ENCODE results near the gene SPATA9. TPM values are rescaled to one million over a fixed set of nuclear protein-coding genes. Genes with fewer than 3 reads are reported as not detected.
A peak's percentile ranks its signal among the peaks of the same experiment; 100 is the strongest.

Gene SPATA9
- total and polyA plus RNA-seq, 9 of the 15 experiments (the other 6 are each of a cell fraction or from before 2014, with no cell fraction given): 0.16 to 5.5 (median 0.39) TPM; not detected in 3

DNA sequence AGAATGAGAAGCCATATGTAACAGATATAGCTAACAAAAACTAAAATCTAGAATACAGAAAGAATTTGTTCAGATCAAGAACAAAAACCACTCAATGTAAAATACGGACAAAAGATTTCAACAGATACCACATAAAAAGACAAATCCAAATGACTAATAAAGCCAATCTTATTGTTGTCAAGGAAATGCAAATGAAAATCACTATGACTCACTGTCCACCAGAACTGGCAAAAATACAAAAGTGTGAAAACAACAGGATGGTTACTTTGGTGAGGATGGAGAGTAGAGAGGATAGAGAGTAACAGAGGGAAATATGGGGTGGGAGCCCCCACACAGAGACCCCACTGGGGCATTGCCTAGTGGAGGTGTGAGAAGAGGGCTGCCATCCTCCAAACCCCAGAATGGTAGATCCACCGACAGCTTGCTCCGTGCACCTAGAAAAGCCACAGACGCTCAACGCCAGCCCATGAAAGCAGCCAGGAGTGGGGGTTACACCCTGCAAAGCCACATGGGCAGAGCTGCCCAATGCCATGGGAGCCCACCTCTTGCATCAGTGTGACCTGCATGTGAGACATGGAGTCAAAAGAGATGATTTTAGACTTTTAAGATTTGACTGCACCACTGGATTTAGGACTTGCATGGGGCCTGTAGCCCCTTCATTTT lies 33.1 kb upstream of the SPATA9 start:
- Histone ChIP-seq H3K9me3 (replicated peaks; ENCODE audit: control insufficient read depth, insufficient read depth, low read depth, low read length) (no peaks in the 10 kb centered on the region), H4K20me1 (replicated peaks; ENCODE audit: control insufficient read depth, insufficient read depth, low read length) (no peaks in the 10 kb centered on the region), H3K4me1 (replicated peaks in 1 of 2; ENCODE audit: control insufficient read depth in 2 of 2, insufficient read depth in 2 of 2, low read length in 2 of 2) (peaks cover 27 to 61% of the 10 kb centered on the region in 2 experiments), H3K36me3 (ENCODE audit: control insufficient read depth, insufficient read depth, low read length) (no peaks in the 10 kb centered on the region), H3K79me2 (ENCODE audit: control insufficient read depth, insufficient read depth, low read length) (peaks cover 16% of the 10 kb centered on the region; the same call in 2 of the 3 replicates), H3K9me1 (ENCODE audit: control insufficient read depth, insufficient read depth, low read length) (no peaks in the 10 kb centered on the region), H3K27ac (ENCODE audit: extremely low read depth, low read depth, low read length) (peak overlapping the region; percentile 10; the same call in 1 of the 3 replicates), H3K27me3 (ENCODE audit: control insufficient read depth in 2 of 2, insufficient read depth in 2 of 2, low read length in 2 of 2) (no peaks in the 10 kb centered on the region), H2AFZ (ENCODE audit: low read depth, low read length) (no peak overlapping the region), H3K4me3 (no peak overlapping the region), H3K4me2 (ENCODE audit: insufficient read depth, low read length) (no peak overlapping the region), H3K9ac (ENCODE audit: insufficient read depth in 1 of 2, low read depth in 2 of 2, low read length in 2 of 2) (no peak overlapping the region)
- no peak for DNase-seq (ENCODE audit: extremely low read depth in 1 of 4, low spot score in 3 of 4)
- ATAC-seq: no peak
- POLR2A ChIA-PET: interaction anchor here (0.6 to 1.7 kb wide), 2 partner anchors 9 to 84 kb away, joined by 3 to 8 read pairs; no protein-coding TSS in a partner anchor
- CTCF ChIA-PET (ENCODE audit: low intra/inter-chr PET ratio): no interaction called here
- intact Hi-C loops (cut with micrococcal nuclease) (loop anchor here (10.0 kb wide), 1 partner anchor 1219 kb away; the partner anchor contains the start of gene LNPEP), in situ Hi-C loops (cut with MboI) (no loop called here)
- FAIRE-seq: no peak
- no TSS peak for BruUV-seq (replicated peaks)
- WGBS (ENCODE audit: insufficient coverage, low coverage, missing lambda C conversion rate): 75% methylated on average over 5 of the region's 5 CpGs
- TF ChIP-seq HCFC1 (IDR thresholded peaks at IDR 0.05; ENCODE audit: low read depth, low read length): no peak
- TF ChIP-seq CBFA2T2 (conservative IDR thresholded peaks at IDR 0.05): no peak
- TF ChIP-seq, protein P1, sequence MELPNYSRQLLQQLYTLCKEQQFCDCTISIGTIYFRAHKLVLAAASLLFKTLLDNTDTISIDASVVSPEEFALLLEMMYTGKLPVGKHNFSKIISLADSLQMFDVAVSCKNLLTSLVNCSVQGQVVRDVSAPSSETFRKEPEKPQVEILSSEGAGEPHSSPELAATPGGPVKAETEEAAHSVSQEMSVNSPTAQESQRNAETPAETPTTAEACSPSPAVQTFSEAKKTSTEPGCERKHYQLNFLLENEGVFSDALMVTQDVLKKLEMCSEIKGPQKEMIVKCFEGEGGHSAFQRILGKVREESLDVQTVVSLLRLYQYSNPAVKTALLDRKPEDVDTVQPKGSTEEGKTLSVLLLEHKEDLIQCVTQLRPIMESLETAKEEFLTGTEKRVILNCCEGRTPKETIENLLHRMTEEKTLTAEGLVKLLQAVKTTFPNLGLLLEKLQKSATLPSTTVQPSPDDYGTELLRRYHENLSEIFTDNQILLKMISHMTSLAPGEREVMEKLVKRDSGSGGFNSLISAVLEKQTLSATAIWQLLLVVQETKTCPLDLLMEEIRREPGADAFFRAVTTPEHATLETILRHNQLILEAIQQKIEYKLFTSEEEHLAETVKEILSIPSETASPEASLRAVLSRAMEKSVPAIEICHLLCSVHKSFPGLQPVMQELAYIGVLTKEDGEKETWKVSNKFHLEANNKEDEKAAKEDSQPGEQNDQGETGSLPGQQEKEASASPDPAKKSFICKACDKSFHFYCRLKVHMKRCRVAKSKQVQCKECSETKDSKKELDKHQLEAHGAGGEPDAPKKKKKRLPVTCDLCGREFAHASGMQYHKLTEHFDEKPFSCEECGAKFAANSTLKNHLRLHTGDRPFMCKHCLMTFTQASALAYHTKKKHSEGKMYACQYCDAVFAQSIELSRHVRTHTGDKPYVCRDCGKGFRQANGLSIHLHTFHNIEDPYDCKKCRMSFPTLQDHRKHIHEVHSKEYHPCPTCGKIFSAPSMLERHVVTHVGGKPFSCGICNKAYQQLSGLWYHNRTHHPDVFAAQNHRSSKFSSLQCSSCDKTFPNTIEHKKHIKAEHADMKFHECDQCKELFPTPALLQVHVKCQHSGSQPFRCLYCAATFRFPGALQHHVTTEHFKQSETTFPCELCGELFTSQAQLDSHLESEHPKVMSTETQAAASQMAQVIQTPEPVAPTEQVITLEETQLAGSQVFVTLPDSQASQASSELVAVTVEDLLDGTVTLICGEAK (IDR thresholded peaks at IDR 0.05): peak; percentile 34; the same call in 1 of the 2 replicates
- TF ChIP-seq, protein P1 (CRISPR knock-in tag; IDR thresholded peaks at IDR 0.05): no peak
- no peak for TF ChIP-seq MCM3 (IDR thresholded peaks at IDR 0.05)
- 0 out of 2 replicates have a peak, but pooled peaks have one; percentile 1 for TF ChIP-seq ZNF589 (CRISPR knock-in tag; IDR thresholded peaks at IDR 0.05; ENCODE audit: low read depth)
- TF ChIP-seq, protein P2, sequence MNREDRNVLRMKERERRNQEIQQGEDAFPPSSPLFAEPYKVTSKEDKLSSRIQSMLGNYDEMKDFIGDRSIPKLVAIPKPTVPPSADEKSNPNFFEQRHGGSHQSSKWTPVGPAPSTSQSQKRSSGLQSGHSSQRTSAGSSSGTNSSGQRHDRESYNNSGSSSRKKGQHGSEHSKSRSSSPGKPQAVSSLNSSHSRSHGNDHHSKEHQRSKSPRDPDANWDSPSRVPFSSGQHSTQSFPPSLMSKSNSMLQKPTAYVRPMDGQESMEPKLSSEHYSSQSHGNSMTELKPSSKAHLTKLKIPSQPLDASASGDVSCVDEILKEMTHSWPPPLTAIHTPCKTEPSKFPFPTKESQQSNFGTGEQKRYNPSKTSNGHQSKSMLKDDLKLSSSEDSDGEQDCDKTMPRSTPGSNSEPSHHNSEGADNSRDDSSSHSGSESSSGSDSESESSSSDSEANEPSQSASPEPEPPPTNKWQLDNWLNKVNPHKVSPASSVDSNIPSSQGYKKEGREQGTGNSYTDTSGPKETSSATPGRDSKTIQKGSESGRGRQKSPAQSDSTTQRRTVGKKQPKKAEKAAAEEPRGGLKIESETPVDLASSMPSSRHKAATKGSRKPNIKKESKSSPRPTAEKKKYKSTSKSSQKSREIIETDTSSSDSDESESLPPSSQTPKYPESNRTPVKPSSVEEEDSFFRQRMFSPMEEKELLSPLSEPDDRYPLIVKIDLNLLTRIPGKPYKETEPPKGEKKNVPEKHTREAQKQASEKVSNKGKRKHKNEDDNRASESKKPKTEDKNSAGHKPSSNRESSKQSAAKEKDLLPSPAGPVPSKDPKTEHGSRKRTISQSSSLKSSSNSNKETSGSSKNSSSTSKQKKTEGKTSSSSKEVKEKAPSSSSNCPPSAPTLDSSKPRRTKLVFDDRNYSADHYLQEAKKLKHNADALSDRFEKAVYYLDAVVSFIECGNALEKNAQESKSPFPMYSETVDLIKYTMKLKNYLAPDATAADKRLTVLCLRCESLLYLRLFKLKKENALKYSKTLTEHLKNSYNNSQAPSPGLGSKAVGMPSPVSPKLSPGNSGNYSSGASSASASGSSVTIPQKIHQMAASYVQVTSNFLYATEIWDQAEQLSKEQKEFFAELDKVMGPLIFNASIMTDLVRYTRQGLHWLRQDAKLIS (CRISPR knock-in tag; IDR thresholded peaks at IDR 0.05): no peak
- peak; percentile 62; the same call in 1 of the 2 replicates for TF ChIP-seq FOSL1 (tag; conservative IDR thresholded peaks at IDR 0.05)
- TF ChIP-seq SMARCA4 (IDR thresholded peaks at IDR 0.05): peak; percentile 19; the same call in 1 of the 2 replicates
